Kidney tubule cell (primary cell): ENCODE data around the gene PTPN7.
A peak's percentile ranks its signal among the peaks of the same experiment; 100 is the strongest.
"Not testable (repeated sequence)": the region's sequence is repeated elsewhere in the genome, so short reads cannot be mapped to it uniquely, and the experiment has no call there.

Experiments used
- DNase-seq: peaks from one replicate; pipeline ENCODE4 v3.0.0-alpha.2; 2018; ENCODE audit warnings: low spot score

PTPN7 gene

DNA sequence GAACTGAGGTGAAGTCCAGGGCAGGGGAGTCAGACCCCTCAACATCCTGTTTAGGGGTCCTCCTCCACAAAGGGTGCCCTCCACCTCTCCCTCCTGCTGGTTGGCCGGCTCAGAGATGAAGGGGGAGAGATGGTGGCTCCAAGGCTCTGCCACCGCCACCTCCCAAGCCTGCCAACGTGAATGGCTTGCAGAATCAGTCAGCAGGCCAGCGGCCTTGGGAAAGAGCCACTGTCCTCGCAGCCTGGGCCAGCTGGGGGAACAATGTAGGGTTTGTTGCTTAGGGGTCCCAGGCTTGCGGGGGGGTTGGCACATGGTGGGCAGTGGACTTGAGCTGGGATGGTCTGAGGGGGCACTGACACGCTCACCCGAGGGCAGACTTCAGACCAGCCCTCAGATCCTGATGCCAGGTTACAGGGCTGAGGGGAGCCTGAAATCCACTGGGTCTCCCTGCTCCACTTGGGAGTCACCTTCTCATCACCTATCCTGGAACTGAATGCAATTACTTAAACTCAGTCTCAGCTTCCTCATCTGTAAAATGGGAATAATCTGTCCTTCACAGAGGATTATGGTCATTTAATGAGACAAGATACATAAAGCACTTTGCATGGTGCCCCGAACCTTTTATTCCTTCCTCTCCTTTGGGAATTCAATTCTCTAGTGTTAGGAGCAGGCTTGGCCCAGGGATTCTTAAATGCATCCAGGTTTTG is 29.4 kb downstream of the PTPN7 start:
- DNase-seq = no peak

DNA sequence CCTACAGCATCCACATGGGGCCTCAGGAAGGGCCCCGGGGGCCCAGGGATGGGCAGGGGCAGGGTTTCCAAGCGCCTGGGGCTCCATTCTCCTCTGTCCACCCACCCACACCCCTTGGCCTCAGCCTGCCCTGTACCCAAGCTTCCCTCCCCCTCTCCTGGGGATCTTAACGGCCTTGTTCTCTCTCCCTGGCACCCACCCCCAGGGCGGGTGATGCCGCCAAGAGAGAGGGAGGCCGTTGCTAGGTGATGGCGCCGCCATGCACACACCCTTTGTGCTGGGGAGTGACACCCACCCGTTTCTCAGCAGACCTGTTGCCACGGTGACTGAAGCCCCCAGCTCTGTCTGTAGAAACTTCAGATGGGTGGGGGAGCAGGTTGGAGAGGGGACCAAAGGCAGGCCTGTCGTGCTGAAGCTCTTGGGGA is 30.1 kb downstream of the PTPN7 start:
- no peak for DNase-seq

DNA sequence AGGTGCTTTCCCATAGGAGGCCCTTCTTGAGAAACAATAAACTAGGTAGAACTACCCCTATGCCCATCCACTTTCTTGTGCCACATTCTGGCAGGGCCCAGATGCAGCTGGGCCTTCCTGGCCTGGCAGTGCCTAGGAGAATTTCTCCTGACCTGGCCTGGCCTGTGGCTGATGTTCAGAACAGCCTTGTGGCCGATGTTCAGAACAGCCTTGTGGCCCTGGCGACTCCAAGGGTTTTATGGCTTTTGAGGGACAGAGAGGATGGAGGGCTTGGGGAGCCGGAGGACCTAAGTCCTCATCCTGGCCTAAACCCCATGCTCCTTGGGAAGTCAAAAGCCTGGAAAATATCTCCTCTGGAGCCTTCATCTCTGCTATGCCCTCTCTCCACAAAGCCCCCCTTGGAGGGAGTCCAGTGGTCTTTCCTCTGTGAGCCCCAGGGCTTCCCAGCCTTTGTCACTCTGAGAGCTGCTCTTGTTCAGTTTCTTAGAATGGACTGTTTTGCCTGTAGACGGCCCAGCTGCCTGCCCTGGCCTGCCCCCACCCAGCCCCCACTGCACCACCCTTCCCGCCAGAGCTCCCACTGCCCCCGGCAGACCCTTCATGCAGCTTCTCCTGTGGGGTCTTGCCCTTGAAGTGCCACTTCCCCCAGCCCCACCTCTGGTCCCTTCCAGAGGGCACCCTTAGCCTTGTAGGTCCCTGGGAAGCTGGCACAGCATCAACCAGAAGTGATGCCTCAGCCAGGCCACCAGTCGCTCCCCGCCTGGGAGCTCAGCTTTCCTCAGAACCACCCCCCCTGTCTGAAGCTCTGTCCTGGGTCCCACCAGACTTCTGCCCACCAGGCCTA is 30.7 kb downstream of the PTPN7 start:
- DNase-seq = no peak

DNA sequence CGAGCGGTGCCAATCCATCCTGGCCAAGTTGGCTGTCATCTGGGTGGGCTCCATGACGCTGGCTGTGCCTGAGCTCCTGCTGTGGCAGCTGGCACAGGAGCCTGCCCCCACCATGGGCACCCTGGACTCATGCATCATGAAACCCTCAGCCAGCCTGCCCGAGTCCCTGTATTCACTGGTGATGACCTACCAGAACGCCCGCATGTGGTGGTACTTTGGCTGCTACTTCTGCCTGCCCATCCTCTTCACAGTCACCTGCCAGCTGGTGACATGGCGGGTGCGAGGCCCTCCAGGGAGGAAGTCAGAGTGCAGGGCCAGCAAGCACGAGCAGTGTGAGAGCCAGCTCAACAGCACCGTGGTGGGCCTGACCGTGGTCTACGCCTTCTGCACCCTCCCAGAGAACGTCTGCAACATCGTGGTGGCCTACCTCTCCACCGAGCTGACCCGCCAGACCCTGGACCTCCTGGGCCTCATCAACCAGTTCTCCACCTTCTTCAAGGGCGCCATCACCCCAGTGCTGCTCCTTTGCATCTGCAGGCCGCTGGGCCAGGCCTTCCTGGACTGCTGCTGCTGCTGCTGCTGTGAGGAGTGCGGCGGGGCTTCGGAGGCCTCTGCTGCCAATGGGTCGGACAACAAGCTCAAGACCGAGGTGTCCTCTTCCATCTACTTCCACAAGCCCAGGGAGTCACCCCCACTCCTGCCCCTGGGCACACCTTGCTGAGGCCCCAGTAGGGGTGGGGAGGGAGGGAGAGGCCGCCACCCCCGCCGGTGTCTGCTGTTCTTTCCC is 32.4 kb downstream of the PTPN7 start:
- no peak for DNase-seq

DNA sequence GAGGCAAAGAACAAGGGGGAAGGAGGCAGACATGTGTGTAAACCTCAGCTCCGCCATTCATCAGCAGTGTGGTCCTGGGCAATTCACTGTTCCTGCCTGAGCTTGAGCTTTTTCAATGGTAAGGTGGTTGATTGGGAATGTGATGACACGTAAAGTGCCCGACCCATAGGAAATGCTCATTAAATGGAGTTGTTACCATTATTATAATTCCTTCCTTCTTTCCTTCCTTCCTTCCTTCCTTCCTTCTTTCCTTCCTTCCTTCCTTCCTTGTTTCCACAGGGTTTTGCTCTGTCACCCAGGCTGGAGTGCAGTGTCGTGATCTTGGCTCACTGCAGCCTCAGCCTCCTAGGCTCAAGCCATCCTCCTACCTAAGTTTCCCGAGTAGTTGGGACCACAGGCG is 33.3 kb downstream of the PTPN7 start:
- DNase-seq = no peak

DNA sequence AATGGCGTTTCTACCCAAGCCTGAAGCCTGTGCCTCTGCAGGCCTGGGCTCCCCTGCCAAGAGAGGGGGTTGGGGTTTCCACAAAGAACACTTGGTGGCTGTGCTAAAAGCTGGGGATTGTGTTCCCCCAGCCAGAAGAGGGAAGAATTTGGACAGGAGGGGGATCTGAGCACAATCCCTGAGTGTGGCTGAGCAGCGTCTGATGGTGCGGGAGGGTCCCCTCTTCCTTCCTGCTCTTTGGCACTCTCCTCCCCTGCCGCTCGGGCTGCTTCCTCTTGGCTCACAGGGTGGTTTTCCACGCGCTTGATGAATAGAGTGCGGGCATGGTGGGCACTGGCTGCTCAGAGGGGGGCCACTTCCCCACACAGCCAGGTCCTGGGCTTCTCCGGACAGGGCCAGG is 34.0 kb downstream of the PTPN7 start:
- DNase-seq = no peak

DNA sequence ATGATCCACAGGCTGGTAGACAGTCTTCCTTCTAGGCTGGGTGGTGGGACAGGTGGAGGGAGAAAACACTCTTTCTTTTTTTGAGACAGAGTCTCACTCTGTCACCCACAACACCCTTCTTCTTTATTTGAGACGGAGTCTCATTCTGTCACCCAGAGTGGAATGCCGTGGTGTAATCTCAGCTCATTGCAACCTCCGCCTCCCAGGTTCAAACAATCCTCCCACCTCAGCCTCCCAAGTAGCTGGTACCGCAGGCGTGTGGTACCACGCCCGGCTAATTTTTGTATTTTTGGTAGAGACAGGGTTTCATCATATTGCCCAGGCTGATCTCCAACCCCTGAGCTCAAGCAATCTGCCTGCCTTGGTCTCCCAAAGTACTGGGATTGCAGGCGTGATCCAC is 34.8 kb downstream of the PTPN7 start:
- DNase-seq = no peak

DNA sequence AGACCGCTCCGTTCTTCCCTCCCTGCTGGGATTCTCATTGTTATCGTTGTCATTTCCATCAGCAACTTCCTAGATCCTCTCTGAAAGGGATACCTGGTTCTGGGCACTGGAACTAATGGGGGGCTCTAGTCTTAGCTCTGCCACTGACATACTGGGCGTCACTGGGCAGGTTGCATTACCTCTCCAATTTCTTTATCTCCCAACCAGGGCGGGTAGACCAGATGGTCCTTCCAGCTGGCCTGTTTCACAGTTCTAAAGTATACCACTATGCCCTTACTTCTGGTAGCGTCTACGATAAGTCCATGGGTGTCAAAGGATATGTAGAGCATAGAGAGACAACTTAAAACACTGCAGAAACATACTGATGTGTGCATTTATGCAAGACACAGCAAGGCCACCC is 36.3 kb downstream of the PTPN7 start:
- no peak for DNase-seq

DNA sequence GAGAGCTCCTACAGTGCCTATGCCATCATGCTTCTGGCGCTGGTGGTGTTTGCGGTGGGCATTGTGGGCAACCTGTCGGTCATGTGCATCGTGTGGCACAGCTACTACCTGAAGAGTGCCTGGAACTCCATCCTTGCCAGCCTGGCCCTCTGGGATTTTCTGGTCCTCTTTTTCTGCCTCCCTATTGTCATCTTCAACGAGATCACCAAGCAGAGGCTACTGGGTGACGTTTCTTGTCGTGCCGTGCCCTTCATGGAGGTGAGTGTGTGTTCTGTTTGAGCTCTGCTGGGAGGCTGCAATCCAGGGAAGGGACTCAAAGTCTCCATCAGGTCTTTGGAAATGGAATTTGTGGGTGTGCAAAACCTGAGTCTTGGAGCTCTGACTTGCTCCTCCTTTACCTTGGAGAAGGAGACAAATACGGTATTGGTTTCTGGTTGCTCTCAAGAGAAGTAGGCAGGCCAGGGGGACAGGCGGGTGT is 37.0 kb downstream of the PTPN7 start:
- no peak for DNase-seq

DNA sequence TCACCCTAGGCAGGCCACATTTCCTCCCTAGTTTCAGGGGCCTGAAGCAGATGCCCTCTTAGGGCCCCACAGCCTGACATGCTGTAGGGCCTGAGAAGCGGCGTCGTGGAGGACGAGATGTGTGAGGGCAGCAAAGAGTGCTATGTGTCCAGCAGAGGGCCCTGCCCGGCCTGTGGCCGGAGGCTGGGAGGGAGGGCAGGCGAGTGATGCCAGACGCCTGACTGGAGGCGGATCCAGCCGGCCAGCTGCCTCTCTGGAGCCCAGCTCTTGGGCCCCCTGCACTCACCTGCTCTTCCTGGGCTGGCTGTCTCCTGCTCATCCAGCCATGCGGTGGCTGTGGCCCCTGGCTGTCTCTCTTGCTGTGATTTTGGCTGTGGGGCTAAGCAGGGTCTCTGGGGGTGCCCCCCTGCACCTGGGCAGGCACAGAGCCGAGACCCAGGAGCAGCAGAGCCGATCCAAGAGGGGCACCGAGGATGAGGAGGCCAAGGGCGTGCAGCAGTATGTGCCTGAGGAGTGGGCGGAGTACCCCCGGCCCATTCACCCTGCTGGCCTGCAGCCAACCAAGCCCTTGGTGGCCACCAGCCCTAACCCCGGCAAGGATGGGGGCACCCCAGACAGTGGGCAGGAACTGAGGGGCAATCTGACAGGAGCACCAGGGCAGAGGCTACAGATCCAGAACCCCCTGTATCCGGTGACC is 37.6 kb downstream of the PTPN7 start, which contains the start of gene GPR37L1:
GPR37L1 (plus strand) TSS at position 279 of the 697 bp plus-strand sequence; CDS start at position 326, 47 bp downstream.
- DNase-seq = peak; percentile 77

DNA sequence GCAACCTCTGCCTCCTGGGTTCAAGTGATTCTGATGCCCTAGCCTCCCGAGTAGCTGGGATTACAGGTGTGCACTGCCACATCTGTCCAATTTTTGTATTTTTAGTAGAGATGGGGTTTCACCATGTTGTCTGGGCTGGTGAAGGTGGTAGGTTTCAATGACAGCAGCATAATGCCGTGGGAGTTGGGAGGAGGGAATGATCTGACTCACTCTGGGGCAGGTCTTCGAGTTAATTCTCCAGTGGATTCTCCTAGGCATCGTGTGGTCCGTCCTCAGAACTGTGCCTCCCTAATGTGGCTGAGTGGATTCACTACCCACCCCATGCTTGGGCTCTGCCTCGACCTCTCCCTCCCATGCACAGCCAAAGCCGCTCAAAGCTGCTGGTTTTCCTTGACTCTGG is 39.4 kb downstream of the PTPN7 start:
- no peak for DNase-seq

DNA sequence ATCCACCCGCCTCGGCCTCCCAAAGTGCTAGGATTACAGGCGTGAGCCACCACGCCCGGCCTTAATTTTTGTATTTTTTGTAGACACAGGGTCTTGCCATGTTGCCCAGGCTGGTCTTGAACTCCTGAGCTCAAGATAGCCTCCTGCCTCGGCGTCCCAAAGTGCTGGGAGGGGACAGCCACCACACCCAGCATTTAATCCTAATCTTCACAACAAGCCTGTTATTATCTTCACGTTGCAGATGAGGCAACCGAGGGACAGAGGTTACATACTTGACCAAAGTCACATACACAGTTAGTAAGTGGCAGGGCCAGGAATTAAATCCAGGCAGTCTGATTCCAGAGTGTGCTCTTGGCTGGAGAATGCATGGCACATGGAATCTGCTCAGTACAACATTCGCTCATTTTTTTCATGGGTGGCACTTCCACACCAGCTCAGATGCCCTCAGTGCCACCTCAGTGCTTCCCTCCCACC is 42.5 kb downstream of the PTPN7 start:
- no peak for DNase-seq

DNA sequence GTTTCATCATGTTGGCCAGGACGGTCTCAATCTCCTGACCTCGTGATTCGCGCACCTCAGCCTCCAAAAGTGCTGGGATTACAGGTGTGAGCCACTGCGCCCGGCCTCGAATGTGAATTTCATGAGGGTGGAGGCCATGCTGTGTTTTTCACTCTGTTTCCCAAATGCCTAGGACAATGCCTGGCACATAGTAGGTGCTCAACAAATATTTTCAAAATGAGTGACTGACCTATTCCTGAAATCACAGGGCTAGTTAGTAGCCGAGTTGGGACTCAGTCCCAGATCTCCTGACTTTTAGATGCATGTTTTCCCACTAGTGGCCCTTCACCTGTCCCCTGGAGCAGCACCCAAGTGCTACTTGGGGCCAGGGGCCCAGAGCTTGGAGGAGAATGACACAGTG is 44.1 kb downstream of the PTPN7 start:
- no peak for DNase-seq

DNA sequence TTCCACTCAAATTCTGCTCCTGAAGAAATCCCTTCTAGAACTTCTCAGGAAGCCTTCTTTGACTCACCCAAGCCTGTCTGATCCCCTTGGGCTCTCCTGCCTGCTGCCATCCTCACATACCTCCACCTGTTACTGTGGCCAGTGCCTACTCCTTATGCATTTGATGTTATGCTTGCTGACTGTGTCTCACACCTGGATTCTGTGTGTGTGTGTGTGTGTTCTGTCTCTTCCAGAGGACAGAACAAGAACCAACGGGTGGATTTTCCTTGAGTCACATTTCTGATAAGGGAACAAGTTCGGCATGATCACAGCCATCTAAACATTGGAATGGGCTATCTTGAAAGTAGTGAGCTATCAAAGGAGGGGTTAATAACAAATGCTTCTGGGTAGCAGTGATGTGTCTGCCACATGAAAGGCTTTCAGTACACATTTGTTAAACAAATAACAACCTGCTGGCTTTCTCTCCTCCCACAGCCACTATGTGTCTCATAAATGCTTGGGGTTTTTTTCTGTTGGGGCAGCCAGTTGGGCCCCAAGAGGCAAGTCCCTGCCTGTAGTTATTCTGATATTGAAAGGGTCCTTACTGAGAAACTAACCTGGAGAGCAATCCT is 46.6 kb downstream of the PTPN7 start:
- DNase-seq = peak; percentile 25

DNA sequence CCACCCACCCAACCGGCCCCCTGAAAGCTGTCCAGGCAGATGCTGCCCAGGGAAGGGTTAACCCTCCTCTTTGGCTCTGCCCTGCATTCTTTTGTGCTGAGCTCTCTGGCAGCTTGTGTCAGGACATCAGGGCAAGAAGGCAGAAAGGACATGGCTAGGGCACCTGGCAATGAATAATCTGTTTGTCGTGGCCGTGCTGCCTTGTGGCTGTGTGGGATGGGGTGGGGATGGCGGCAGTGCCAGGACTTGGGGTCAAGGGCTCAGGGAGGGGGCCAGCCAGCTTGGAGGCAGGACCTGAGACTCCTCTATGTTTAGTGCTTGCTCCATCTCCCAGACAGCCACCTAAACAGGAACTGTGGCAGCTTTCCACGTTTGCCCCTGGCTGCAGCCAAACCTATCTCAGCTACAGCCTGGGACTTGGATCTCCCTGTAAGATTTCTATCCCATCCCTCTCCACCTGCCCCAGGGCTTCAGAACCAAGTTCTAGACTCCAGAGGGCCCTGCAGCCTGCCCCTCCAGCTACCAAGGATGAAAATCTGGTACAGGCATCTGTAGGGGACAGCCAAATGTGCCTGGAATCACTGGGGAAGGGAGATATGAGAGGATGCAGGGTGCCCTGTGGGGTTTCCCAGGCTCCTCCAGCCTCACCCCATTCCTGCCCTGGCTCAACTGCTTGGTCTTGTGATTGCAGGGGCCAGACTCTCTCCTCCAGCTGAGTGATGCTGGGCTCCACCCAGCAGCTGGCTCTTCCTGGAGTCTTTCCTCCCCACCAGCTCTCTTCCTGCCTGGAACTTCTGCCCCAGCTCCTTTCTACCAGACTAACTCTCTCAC is 47.3 kb downstream of the PTPN7 start:
- DNase-seq = peak; percentile 87

DNA sequence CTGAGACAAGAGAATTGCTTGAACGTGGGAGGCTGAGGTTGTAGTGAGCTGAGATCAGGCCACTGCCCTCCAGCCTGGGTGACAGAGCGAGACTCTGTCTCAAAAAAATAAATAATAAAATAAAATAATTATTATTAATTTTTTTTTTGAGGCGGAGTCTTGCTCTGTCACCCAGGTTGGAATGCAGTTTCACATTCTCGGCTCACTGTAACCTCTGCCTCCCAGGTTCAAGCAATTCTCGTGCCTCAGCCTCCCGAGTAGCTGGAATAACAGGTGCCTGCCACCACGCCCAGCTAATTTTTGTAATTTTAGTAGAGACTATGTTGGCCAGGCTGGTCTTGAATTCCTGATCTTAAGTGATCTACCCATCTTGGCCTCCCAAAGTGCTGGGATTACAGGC is 48.8 kb downstream of the PTPN7 start:
- DNase-seq = not testable (repeated sequence)

DNA sequence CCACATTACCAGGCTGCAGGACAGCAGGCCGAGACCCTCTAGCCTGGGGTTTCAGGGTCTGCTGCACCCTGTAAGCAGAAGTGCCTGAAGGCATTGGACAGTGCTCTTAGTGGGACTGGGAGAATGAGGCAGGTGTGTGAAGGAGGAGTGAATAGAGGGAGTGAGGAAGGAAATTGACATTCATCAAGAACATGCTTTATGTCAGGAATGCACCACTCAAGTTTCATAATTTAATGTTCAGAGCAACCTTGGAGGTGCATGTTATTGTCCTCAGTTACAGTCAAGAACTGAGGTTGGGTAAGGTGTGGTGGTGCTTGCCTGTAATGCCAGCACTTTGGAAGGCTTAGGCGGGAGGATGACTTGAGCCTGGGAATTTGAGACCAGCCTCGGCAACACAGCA is 49.4 kb downstream of the PTPN7 start:
- no peak for DNase-seq

DNA sequence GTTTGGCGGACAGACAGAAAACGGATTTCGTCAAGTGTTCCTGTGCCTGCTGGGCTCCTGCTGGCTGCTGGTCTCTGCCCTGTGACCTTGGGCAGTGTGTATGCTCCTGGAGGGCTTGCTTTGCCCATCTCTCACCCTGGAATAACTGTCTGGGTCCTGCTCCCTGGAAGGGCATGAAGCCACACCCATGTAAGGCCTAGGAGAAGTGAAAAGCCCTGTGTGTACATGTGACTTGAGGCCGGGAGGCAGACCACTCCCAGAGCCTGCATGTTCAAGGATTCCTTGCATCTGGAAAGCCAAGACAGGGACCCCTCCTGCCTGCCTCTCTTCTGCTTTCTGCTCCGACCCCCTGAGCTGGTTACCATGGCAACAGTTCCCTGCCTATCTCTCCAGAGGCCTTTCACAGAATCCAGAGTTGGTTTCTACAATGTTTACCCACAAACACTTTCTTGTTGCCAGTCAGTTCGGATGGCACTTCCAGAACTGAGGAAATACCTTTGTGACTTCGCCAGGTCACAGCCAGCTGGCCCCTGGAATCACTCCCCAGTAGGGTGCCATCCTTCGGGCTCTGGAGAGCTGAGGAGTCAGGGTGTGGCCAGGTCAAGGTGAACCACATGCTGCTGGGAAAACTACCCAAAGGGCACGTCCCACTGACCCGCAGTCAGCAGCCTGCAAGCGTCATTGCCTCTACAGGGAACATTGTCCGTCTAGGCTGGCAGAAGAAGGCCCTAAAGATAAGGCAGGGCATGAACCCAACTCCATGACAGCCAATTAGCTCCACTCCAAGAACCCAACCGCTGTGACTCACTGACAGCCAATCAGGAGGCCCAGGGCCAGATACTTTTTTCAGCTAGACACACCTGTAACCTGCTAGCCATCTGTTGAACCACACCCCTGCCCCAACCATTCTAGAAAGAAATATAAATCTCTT is 52.3 kb downstream of the PTPN7 start:
- DNase-seq = peak; percentile 70

DNA sequence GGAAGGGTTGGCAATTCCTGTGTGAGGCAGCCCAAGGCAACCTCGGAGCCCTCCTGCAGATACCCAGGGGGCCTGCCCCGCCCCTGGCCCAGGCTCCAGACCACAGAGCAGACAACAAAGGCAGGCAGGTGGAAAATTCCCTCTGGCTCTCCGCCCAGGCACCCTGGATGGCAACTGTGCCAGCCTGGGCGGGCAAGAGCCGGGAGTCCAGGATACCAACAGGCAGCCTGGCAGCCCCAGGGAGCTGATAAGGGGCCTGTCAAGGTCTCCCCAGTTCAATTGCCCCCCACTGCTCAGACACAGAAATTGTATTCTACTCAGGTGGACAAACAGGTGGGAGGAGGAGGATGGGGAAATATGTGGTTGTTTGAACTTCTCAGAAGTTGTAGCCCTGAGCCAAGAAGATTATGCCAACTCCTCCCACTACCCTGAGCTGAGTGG is 53.1 kb downstream of the PTPN7 start:
- peak; percentile 85 for DNase-seq
